Cardiac septum (tissue), 1 donor: ENCODE results near the gene TROAP. TPM values are rescaled to one million over a fixed set of nuclear protein-coding genes. Genes with fewer than 3 reads are reported as not detected.
"Not testable (repeated sequence)": the region's sequence is repeated elsewhere in the genome, so short reads cannot be mapped to it uniquely, and the experiment has no call there.

Experiments used
- DNase-seq: peaks from one replicate; pipeline ENCODE4 v3.0.0-alpha.2; 2020; ENCODE audit warnings: low spot score
- intact Hi-C: fragments of 100-400 bp; cut with DNase I; formaldehyde crosslinking; loops from one replicate; pipeline ENCODE4 v1.14.0; 2022
- long read RNA-seq: library from polyadenylated mRNA; unstranded; transcript quantifications from one replicate; pipeline ENCODE4 v2.0.0, GENCODE V29; 2021
- total RNA-seq: library from RNA; stranded (reverse); fragmentation: NEBNext Ultra II Directional; extraction: Animal tissue kit (Norgen Biotek cat#: 25700); gene quantifications from one replicate; pipeline ENCODE4 v1.2.1, GENCODE V29; 2021
- donor health status: DM: no; HTN: no; CAD: no.

The TROAP gene, protein sequence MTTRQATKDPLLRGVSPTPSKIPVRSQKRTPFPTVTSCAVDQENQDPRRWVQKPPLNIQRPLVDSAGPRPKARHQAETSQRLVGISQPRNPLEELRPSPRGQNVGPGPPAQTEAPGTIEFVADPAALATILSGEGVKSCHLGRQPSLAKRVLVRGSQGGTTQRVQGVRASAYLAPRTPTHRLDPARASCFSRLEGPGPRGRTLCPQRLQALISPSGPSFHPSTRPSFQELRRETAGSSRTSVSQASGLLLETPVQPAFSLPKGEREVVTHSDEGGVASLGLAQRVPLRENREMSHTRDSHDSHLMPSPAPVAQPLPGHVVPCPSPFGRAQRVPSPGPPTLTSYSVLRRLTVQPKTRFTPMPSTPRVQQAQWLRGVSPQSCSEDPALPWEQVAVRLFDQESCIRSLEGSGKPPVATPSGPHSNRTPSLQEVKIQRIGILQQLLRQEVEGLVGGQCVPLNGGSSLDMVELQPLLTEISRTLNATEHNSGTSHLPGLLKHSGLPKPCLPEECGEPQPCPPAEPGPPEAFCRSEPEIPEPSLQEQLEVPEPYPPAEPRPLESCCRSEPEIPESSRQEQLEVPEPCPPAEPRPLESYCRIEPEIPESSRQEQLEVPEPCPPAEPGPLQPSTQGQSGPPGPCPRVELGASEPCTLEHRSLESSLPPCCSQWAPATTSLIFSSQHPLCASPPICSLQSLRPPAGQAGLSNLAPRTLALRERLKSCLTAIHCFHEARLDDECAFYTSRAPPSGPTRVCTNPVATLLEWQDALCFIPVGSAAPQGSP
- total RNA-seq: not detected
- long read RNA-seq, partial matches to known transcripts: 1 of 1 reads
- long read RNA-seq, other reads (novel, unspliced or antisense): 0 of 1 reads

DNA sequence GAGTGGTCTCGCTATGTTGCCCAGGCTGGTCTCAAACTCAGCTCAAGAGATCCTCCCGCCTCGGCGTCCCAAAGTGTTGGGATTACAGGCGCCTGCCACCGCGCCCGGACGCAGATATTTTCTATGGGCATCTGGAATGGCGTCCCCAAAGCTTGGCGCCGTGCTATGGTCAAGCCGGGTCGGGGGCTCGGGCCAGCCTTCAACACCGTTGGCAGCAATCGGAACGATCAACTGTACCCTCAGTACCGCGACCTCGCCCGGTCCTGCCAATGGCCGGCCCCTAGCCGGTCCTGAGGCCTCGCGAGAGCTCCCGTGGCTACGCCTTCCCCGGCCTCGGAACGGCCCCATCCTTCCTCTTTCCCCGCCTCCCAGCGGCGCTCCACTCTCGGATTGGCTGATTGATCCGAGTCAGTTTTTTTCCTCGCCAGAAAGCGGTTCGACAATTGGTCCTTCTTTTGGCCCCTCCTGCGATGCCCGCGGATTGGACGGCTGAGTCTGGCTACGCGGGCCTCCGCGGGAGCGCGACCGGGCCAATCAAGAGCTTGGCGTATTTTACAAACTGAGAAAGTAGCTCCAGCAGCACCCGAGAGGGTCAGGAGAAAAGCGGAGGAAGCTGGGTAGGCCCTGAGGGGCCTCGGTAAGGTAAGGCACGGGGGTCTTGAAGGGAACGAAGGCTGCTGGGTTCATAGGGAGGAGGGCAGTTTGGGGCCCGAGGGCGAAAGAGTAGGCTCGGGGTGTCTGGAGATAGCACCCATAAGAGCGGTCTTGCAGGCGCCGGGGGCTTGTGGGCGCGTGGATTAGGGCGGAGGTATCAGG, at the start of gene TROAP:
TSS of gene TROAP (plus strand) at position 548 of the 816 bp plus-strand sequence. CDS start 354 bp downstream, outside the sequence.
- intact Hi-C loops: no loop called here
- peak; percentile 98 for DNase-seq

DNA sequence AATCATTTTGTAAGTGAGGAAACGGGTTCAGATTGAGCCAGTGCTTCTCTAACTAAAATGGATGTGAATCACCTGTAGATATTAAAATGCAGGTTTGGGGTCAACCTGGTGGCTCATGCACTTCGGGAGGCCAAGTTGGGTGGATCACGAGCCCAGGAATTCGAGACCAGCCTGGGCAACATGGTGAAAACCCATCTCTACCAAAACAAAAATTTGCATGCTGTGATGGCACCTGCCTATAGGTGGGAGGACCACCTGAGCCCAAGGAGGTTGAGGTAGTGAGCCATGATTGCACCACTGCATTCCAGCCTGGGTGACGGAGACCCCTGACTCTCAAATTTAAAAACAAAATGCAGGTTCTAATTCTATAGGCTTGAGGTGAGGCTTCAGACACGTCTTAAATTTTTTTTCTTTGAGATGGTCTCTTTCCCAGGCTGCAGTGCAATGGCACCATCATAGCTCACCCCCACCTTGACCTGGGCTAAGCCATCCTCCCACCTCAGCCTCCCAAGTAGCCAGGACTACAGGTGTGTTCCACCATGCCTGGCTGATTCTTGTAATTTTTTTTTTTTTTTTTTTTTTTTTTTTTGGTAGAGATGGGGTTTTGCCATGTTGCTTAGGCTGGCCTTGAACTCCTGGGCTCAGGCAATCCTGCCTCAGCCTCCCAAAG, 49.2 kb upstream of the TROAP start:
- no peak for DNase-seq
- intact Hi-C loops: no loop called here

DNA sequence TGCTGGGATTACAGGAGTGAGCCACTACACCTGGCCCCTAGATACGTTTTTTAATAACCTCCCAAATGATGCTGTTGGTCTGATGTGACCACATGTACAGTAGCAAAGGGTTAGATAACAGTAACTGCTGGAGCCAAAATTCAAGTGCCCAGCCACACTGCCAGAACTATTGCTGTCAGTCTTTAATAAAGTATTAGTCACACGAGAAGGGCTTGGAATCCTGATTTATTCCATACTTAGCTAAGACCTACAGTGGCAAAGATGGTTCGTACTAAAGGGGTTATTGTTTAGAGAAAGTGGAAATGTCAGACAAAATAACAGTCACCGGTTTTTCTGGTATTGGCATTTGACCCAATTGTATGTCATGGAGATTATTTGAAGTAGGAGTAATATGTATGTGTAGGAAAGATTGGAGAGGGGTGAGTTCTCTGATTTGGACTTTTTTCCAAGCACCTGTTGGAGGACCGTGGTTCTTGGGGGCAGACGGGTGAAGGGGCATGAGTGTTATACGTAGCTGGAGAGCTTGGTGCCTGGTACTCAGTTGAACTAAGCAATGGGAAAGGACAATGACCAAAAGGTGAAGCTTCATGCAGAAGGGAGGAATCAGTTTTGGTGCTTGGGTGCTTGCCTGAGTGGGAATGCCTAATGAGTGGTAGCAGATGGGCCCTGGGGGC, 48.5 kb upstream of the TROAP start:
- intact Hi-C loops: no loop called here
- DNase-seq: no peak

DNA sequence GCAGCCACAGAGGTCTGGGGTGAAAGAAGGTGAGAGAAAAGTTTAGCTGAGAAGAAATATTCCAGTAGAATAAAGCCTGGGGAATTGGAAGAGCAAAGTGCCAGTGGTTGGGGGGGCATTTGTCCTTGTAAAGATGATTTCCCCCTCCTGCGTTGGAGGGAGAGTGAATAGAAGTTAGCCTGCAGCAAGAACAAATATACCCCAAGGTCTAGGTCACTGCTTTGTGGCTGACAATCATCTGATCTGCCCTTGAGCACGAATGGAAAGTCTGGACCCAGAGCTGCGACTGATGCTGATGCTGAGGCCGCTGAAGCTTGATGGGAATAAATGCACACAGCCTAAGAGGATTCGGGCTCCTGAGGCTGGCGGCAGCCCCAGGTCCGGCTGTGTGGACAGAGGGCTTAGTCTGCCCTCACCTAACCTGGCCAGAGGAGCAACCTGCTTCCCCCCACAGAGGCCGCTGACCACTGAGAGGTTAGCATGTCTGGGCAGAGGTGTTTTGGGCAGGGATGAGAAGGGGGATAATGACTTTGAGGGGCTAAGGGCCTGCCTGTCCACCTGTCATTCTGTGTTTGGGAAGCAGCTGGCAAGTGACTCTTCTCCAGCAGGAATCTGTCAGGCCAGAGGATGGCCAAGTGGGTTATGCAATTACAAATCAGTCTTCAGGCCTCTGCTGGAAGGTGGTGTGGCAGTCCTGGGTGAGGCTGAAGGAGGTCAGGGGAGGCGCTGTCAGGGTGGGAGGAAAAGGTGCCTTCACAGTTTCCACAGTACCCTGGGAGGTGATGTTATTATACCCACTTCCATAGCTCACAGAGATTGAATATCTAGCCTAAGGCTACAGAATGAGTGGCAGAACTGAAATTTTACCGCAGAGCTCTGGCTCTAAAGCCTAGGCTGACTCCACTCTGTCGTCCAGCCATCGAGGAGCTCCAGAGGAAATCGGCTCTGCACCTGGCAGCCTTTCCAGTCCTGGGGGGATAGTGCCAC, 46.5 kb upstream of the TROAP start:
- DNase-seq: no peak
- intact Hi-C loops: no loop called here

DNA sequence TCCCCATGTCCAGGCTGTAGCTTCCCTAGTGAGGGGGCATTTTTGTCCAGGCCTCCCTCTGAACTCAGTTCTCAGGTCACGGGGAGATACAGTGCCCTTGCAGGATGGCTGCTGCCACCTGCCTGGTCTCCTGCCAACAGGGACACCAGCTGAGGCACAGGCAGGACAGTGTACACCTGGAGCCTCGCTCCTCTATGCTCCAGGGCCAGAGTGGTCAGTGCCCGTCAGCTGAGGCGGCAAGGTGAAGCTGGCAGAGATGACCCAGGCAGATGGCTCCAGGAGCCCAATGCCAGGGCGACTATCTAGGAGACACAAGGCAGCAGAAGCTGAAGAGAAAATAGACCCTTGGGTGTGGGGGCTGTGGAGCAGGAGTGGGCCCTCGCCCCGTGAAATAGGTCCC, 45.6 kb upstream of the TROAP start:
- intact Hi-C loops: no loop called here
- DNase-seq: no peak

DNA sequence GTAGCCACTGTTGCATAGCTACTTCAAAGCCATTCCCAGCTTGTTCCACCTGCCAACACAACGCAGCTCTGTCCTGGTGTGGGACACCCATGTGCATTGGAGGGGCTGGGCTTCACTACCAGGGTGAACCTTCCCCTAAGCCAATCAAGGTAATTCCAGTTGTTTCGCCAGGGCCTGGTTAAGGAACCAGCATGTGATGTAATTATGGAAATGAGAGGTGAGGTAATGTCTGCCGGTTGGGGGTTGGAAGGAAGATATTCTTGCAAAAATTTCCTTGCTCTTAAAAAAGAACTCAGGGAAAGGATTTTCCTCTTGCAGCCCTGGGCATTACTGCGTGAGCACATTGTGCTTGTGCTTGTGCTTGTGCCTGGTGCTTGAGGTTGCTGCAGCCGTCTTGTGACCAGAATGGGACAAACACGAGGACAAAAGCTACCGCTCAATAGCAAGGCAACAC, 43.3 kb upstream of the TROAP start:
- intact Hi-C loops: no loop called here

DNA sequence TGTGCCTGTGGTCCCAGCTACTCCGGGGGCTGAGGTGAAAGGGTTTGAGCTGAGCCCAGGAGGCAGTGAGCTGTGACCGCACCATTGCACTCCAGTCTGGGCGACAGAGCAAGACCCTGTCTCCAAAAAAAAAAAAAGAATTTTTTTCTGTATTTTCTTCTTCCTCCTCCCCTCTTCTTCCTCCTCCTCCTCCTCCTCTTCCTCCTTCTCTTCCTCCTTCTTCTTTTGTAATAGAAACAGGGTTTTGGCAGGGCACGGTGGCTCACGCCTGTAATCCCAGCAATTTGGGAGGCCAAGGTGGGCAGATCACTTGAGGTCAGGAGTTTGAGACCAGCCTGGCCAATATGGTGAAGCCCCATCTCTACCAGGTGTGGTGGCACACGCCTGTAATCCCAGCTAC, 42.5 kb upstream of the TROAP start:
- intact Hi-C loops, DNase-seq: not testable (repeated sequence)

More for the DNA sequence above, 43.3 kb upstream of the TROAP start:
- no peak for DNase-seq

DNA sequence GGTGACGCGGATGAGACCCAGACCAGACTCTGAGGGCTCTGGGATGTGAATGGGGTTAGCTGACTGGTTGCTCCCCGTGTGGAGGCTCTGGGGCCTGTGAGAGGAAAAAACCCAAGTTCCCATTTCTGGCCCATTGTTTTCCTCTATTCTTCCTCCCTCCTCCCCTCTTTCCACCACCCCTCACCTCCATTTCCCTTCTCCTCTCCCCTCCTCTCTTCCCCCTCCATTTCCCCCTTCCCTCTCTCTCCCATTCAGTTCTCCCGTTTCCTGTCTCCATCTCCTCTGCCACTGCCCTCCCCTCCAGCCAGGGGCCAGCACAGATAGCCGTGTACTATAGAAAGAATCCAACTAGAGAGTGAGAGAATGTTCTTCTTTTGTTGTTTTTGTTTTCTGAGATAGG, 40.8 kb upstream of the TROAP start:
- intact Hi-C loops: no loop called here
- no peak for DNase-seq

DNA sequence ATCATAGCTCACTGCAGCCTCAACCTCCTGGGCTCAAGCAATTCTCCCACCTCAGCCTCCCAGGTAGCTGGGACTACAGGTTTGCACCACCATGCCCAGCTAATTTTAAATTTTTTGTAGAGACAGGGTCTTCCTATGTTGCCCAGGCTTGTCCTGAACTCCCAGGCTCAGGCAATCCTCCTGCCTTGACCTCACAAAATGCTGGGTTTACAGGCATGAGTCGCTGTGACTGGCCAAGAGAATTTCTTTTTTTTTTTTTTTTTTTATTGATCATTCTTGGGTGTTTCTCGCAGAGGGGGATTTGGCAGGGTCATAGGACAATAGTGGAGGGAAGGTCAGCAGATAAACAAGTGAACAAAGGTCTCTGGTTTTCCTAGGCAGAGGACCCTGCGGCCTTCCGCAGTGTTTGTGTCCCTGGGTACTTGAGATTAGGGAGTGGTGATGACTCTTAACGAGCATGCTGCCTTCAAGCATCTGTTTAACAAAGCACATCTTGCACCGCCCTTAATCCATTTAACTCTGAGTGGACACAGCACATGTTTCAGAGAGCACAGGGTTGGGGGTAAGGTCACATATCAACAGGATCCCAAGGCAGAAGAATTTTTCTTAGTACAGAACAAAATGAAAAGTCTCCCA, 40.2 kb upstream of the TROAP start:
- intact Hi-C loops, DNase-seq: not testable (repeated sequence)

DNA sequence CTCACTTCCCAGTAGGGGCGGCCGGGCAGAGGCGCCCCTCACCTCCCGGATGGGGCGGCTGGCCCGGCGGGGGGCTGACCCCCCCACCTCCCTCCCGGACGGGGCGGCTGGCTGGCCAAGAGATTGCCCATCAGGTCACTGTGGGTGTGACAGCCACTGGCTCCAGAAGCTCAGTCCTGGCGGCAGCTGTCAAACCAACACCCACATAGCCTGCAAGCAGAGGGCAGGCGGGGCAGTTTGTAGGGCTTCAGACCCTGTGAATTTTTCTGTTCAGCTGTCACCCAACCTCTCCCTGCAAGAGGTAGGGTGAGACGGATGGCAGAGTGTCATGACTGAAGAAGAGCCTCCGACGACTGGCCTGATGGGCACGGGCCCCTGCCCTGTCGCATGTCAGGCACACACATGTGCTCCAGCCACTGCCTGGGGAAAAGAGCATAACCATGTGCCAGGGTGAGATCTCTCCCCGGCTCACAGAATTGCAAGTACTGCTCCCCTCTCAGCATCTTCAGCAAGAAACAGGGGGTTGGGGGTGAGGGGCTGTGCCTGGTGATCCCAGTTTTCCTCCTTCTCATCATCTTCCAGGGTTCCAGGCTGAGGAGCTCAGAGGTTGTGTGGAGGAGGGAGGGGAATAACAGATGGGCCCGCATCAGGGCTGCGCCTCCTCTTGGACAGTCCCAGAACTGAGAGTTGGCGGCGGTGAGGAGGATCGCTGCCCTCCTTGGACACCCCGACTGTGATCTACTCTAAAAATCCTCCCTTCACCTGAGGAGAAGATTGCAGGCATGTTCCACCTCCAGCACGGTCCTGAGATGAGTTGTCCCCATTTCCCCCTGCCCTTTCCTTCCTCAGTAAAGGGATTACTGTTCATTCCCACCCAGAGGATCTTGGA, 39.3 kb upstream of the TROAP start:
- DNase-seq: no peak
- intact Hi-C loops: no loop called here

DNA sequence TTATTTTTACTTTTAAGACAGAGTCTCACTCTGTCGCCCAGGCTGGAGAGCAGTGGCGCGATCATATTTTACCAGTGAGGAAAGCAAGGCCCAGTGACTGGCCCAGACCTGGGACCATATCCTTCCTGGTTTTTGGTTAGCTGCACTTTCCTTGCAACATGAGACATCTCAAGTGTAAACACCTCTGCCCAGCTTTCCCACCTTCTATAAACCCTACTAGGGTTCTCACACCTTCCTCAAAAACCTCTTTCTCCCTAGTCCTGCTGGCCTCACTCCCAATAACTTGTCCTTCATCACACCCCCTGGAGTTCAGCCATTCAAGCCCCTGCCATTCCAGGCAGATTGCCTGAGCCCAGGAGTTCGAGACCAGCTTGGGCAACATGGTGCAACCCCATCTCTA, 38.4 kb upstream of the TROAP start:
- intact Hi-C loops: no loop called here

DNA sequence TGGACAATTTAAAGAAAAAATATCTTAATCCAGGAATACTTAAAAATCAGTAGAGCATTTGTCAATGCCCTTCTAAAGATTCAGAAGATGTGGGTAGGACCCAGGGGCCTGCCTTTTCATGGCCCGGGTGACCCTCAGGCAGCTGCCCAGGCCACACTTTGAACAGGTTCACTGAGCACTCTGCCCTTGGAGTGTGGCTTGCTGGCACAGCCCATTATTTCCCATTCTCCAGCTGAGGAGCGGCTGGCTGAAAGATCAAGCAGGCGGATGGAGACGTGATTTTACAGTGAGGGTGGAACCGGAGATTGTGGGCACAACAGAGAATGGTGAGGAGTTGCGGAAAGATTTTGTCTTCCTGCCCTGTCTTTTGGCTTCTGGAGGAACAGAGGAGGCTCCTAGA, 35.2 kb upstream of the TROAP start:
- intact Hi-C loops: loop anchor here (2.0 kb wide), 1 partner anchor 59 kb away; the partner anchor contains the start of gene DNAJC22
- DNase-seq: peak; percentile 29

More for the DNA sequence above, 38.4 kb upstream of the TROAP start:
- DNase-seq: no peak

DNA sequence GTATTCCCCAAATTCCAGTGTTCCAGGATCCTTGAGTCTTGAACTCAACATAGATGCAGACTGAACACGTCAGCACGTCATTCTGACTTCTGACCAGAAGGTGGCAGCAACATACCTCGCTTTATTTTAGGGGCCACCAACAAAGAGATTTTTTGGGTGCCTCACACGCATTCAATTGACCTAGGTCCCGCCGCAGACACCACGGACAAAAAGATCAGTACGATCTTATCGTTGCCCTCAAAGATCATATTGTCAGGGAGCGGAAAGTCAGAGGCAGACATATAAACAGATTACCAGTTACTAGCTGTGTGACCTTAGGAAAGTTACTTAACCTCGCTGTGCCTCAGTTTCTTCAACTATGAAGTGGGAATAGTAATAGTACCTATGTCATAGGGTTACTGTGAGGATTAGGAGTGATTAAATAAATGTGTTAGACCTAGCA, 34.6 kb upstream of the TROAP start:
- peak; percentile 75 for DNase-seq
- intact Hi-C loops: loop anchor here (2.0 kb wide), 1 partner anchor 58 kb away; the partner anchor contains the start of gene DNAJC22

DNA sequence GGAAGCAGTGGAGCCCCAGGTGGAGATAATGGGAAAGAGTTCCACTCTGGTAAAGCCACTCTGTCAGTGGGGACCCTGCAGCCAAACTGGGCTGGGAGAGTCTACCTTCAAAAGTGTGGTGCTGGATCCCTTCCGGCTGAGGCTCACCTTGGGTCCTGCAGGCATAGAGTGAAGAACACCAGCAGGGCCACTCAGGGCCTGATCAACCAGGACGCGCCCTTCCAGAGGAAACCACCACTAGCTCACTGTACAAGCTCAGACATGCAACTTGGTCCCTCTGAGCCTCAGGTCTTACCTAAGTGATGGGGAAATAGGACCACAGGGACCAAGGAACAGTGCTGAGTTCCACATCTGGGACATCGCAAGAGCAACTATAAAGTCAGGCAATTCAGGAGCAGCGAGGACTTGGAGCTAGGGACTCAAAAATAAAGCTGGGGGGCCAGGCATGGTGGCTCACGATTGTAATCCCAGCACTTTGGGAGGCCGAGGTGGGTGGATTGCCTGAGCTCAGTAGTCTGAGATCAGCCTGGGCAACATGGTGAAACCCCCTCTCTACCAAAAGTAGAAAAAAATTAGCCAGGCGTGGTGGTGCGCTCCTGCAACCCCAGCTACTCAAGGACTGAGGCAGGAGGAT, 34.0 kb upstream of the TROAP start:
- intact Hi-C loops: loop anchor here (2.0 kb wide), 1 partner anchor 58 kb away; the partner anchor contains the start of gene DNAJC22
- peak; percentile 47 for DNase-seq

DNA sequence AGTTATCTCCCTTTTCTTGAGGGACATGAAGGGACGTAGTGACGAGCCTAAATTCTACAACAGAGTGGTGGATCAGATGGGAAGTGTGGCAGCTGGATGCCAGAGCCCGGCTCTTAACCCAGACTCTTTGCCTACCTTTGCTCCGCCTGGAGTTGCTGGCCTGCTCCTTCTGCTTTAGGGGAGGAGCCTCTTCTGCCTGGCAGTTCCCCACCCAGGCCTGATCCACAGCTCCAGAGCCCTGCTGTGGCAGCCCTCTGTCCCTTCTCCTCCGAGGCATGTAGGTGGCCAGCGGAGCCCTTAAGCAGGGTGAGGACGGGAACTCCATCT, 30.4 kb upstream of the TROAP start:
- intact Hi-C loops: no loop called here

More for the DNA sequence above, 30.4 kb upstream of the TROAP start:
- DNase-seq: no peak
